Prostate gland (tissue), 2 donors: ENCODE data around the gene FCER1G. TPM values are rescaled to one million over a fixed set of nuclear protein-coding genes. Genes with fewer than 3 reads are reported as not detected.

Experiments used
- DNase-seq: peaks from one replicate; pipeline ENCODE4 v3.0.0-alpha.2; 2019; ENCODE audit warnings: low spot score
- H3K27ac ChIP-seq, 2 donors: fragments of 200-600 bp; sonication (generic); 2 replicates each; pipeline ENCODE4 v1.5.1; 2017 to 2019
- H3K27me3 ChIP-seq: fragments of 200-600 bp; sonication (generic); replicated peaks from 2 replicates; pipeline ENCODE4 v1.5.1; 2019; ENCODE audit not compliant: insufficient read depth
- H3K36me3 ChIP-seq, 2 donors: fragments of 200-600 bp; sonication (generic); 1 replicate in 1 of 2; 2 replicates in 1 of 2; pipeline versions ENCODE4 v1.5.1 to v1.8.1; 2017 to 2019
- H3K4me1 ChIP-seq: fragments of 200-600 bp; sonication (generic); replicated peaks from 2 replicates; pipeline ENCODE4 v1.5.1; 2019
- H3K4me3 ChIP-seq, 2 donors: fragments of 200-600 bp; sonication (generic); 2 replicates each; pipeline ENCODE4 v1.5.1; 2017 to 2019
- H3K9me3 ChIP-seq: fragments of 200-600 bp; sonication (generic); 2 replicates; pipeline ENCODE4 v1.5.1; 2017
- POLR2A ChIP-seq: fragments of 450-650 bp; IDR thresholded peaks from one replicate; pipeline ENCODE4 v1.6.1; 2016; ENCODE audit warnings: antibody characterized with exemption, mild to moderate bottlenecking
- POLR2AphosphoS5 ChIP-seq: sonication (generic); formaldehyde crosslinking; IDR thresholded peaks from one replicate; pipeline ENCODE4 v1.6.1; 2017; ENCODE audit warnings: antibody characterized with exemption
- WGBS: methylation state at CpG from one replicate; pipeline ENCODE4 v1.1.5; 2018; 5-methylcytosine and 5-hydroxymethylcytosine counted together
- intact Hi-C: fragments of 100-400 bp; cut with DNase I; formaldehyde crosslinking; loops from one replicate; pipeline ENCODE4 v1.14.2; 2022
- total RNA-seq, 2 donors: library from RNA; depleted of rRNA; stranded (reverse); fragments of >200 nt; gene quantifications; one replicate each; pipeline ENCODE4 v1.1.0, GENCODE V29; 2016
- TF ChIP-seq, protein P1 (sequence below), 4 experiments: fragments of 200-600 bp in 2 of 4; fragments of 450-650 bp in 2 of 4; sonication (generic) in 2 of 4; IDR thresholded peaks; 1 replicate in 3 of 4; 2 replicates in 1 of 4; pipeline ENCODE4 v1.5.1; 2016 to 2019; ENCODE audit warnings: antibody characterized with exemption in 4 of 4, mild to moderate bottlenecking in 2 of 4, moderate library complexity in 2 of 4

Gene FCER1G
- total RNA-seq, 2 donors from 2014 or later: 3.6 to 22.4 TPM

DNA sequence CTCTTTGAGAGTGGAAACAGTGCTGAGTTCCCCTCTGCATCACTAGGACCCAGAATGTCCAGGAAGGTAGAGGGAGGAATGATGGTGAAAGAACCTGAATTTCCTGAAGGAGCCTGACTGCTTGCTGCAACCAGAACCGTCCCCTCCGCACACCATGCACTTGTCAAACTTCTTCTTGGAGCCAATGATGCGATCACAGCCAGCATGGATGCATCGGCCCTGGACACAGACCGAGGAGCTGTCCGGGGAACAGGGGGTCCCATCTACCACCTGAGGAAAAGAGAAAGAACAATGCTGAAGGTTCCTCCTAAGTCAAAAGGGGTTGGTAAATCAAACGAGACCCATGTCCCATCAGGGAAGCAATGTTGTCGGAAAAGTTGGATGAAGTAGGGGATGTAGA, 23.1 kb upstream of the FCER1G start:
- TF ChIP-seq, protein P1, sequence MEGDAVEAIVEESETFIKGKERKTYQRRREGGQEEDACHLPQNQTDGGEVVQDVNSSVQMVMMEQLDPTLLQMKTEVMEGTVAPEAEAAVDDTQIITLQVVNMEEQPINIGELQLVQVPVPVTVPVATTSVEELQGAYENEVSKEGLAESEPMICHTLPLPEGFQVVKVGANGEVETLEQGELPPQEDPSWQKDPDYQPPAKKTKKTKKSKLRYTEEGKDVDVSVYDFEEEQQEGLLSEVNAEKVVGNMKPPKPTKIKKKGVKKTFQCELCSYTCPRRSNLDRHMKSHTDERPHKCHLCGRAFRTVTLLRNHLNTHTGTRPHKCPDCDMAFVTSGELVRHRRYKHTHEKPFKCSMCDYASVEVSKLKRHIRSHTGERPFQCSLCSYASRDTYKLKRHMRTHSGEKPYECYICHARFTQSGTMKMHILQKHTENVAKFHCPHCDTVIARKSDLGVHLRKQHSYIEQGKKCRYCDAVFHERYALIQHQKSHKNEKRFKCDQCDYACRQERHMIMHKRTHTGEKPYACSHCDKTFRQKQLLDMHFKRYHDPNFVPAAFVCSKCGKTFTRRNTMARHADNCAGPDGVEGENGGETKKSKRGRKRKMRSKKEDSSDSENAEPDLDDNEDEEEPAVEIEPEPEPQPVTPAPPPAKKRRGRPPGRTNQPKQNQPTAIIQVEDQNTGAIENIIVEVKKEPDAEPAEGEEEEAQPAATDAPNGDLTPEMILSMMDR (IDR thresholded peaks at IDR 0.05): no peak
- no peak for TF ChIP-seq POLR2AphosphoS5
- no peak for TF ChIP-seq POLR2A
- Histone ChIP-seq H3K27ac (no peak overlapping the region), H3K27me3 (no peaks in the 10 kb centered on the region), H3K36me3 (no peaks in the 10 kb centered on the region), H3K4me1 (no peaks in the 10 kb centered on the region), H3K9me3 (no peaks in the 10 kb centered on the region), H3K4me3 (no peak overlapping the region)
- DNase-seq: no peak
- intact Hi-C loops: no loop called here
- 55% methylated on average over 8 of the region's 8 CpGs for WGBS

DNA sequence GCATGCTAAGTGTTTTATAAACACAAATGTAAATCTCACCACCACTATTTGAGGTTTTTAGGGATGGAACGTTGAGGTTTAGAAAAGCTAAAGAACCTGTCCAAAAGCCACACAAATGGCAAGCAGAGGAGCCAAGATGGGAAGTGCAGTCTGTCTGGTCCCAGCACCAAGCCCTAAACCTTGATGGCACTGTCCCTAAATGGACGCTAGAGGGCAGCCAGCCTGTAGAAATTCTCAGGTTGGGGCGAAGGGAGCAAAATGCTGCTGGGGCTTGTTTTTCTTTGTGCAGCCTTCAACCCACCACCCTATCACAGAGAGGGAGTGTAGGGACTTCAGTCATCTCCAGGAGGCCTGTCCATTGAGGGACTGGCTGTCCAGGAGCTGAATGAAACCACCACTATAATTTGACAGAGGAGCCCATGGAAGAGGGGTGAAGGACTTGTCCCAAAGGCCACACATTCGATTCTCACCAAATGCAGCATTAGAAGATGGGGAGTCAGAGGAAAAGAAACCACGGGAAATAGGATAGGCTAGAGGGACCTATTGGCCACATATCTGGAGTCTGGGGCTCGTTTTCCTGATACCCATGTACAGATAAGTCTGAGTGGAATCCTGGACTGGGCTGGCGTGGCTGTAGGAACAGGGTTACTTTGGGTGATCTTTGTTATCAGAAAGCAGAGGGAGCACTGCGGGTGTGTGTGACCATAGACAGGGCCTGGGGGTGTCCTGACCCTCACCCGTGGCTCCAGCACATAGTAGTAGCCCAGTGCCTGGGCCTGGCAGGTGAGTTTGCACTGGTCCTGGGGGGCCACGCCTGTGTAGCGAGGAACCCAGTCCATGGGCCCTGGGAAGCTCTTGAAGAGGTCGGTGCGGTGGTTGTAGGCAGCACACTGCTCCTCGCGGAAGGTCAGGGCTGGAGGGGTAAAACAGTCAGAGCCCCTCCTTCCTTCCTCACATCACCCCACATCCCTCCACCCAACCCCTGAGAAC, 22.3 kb upstream of the FCER1G start:
- WGBS: 61% methylated on average over 15 of the region's 15 CpGs
- Histone ChIP-seq H3K27ac (no peak overlapping the region), H3K36me3 (no peaks in the 10 kb centered on the region), H3K4me3 (no peak overlapping the region), H3K9me3 (no peaks in the 10 kb centered on the region), H3K27me3 (no peaks in the 10 kb centered on the region), H3K4me1 (no peaks in the 10 kb centered on the region)
- no peak for TF ChIP-seq POLR2A
- TF ChIP-seq, protein P1 (IDR thresholded peaks at IDR 0.05): peak; percentile 45 to 80 (median 71)
- TF ChIP-seq POLR2AphosphoS5: peak; percentile 50
- intact Hi-C loops: no loop called here
- peak; percentile 56 for DNase-seq

DNA sequence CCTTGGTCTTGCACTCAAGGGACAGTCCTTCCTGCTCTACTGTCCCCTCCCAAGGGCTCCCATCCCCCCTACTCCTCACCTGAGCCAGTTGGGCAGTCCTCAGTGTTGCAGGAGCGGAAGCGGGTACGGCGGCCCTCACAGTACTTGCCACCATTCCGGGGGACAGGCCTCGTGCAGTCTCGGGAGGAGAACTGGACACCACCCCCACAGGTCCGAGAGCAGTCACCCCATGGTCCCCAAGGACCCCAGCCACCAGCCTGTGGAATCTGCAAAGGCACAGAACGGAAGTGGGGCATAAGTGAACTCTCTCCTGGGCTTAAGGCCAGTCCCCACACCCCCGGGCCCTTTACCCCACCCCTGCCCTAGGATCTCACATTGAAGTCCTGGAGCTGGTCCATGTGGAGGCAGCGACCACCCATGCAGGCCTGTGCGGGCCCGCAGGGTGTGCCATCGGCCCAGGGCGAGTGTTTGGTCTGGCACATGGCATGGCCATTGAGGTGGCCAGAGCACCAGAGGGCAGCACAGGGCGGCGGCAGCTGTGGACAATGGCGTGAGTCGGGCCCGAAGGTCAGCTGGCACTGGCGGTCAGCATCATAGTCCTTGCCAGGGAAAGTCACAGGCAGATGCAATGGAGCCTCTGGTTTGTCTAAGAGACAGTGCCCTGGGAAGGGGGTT, 21.4 kb upstream of the FCER1G start:
- no peaks in the 10 kb centered on the region for H3K27me3 ChIP-seq
- TF ChIP-seq POLR2AphosphoS5 (no peak), POLR2A (no peak)
- TF ChIP-seq, protein P1 (IDR thresholded peaks at IDR 0.05): no peak
- H3K9me3 ChIP-seq: no peaks in the 10 kb centered on the region
- H3K27ac ChIP-seq: no peak overlapping the region
- 81% methylated on average over 15 of the region's 21 CpGs for WGBS
- H3K4me1 ChIP-seq: no peaks in the 10 kb centered on the region
- intact Hi-C loops: no loop called here
- H3K4me3 ChIP-seq: no peak overlapping the region
- H3K36me3 ChIP-seq: no peaks in the 10 kb centered on the region
- no peak for DNase-seq

DNA sequence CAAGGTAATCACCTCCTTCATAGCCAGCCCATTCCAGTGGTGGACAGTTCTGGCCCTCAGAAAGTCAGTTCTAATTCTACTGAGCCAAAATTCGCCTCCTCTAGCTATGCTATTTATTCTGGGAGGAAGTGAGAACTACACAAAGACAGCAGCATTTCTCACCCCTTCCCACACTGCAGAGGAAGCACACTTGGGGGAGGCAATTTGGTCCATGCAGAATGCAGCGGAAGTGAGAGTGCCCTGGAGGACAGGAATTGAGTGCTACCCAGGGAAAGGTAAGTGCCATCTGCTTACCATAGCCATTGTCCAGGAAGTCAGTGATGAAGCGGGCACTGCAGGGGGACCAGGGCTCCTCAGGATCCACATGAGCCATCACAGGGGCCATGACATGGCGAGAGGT, 19.9 kb upstream of the FCER1G start:
- Histone ChIP-seq H3K4me1 (no peaks in the 10 kb centered on the region), H3K4me3 (no peak overlapping the region)
- no peak for DNase-seq

More for the DNA sequence above, 19.9 kb upstream of the FCER1G start:
- intact Hi-C loops: no loop called here
- Histone ChIP-seq H3K27me3 (no peaks in the 10 kb centered on the region), H3K9me3 (no peaks in the 10 kb centered on the region), H3K27ac (no peak overlapping the region), H3K36me3 (no peaks in the 10 kb centered on the region)
- 84% methylated on average over 4 of the region's 4 CpGs for WGBS
- TF ChIP-seq, protein P1 (IDR thresholded peaks at IDR 0.05): no peak
- TF ChIP-seq POLR2AphosphoS5: no peak
- TF ChIP-seq POLR2A: no peak
